ENCODE measurements around the gene CHD6.

DNA sequence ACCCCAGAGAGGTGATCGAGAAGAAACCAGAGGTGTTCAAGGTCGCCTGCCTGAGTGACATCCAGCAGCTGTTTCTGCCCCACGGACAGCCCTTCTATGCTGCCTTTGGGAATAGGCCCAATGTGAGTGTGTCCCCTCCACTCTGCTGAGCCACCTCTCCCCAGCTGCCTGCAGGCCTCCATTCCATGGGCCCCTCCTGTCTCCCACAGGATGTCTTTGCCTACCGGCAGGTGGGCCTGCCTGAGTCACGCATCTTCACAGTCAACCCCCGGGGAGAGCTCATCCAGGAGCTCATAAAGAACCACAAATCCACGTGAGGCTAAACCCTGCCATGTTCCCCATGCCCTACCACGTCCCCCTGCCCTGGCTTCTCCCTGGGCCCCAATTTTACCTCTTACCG is 259.9 kb downstream of the CHD6 start:
- TF ChIP-seq, protein P1, sequence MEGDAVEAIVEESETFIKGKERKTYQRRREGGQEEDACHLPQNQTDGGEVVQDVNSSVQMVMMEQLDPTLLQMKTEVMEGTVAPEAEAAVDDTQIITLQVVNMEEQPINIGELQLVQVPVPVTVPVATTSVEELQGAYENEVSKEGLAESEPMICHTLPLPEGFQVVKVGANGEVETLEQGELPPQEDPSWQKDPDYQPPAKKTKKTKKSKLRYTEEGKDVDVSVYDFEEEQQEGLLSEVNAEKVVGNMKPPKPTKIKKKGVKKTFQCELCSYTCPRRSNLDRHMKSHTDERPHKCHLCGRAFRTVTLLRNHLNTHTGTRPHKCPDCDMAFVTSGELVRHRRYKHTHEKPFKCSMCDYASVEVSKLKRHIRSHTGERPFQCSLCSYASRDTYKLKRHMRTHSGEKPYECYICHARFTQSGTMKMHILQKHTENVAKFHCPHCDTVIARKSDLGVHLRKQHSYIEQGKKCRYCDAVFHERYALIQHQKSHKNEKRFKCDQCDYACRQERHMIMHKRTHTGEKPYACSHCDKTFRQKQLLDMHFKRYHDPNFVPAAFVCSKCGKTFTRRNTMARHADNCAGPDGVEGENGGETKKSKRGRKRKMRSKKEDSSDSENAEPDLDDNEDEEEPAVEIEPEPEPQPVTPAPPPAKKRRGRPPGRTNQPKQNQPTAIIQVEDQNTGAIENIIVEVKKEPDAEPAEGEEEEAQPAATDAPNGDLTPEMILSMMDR (IDR thresholded peaks at IDR 0.05; ENCODE audit: low read length) = no peak
- no peak for TF ChIP-seq EZH2 (IDR thresholded peaks at IDR 0.05; ENCODE audit: borderline replicate concordance, low read length)

Data from OCI-LY1 (cell line).